ENCODE results near the gene SIK3.
"Not testable (repeated sequence)": the region's sequence is repeated elsewhere in the genome, so short reads cannot be mapped to it uniquely, and the experiment has no call there.

The SIK3 gene

DNA sequence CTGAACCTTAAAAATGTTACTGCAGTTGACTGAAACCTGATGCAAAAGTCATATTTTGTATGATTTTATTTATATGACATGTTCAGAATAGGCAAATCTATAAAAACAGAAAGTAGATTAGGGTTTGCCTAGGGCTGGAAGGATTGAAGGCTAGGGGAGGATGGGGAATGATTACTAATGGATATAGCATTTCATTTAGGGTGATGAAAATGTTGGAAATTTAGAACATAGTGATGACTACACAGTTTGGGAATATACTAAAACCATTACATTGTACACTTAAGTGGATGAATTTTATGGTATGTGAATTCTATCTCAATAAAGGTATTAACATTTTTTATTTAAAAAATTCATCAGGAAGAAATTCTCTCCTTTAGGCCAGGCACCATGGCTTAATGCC is 22.9 kb upstream of the SIK3 start:
- TF ChIP-seq CTCF (IDR thresholded peaks at IDR 0.05; ENCODE audit: low read depth, low read length, missing control alignments) = no peak
- DNase-seq (ENCODE audit: extremely low read depth, low read depth) = no peak
- H3K4me3 ChIP-seq (replicated peaks; ENCODE audit: low read depth, low read length) = no peak overlapping the region

- TF ChIP-seq CTCF (IDR thresholded peaks at IDR 0.05; ENCODE audit: low read depth, low read length, missing control alignments) = no peak
- DNase-seq (ENCODE audit: extremely low read depth, low read depth) = no peak
- H3K4me3 ChIP-seq (replicated peaks; ENCODE audit: low read depth, low read length) = no peak overlapping the region
Measured at GRCh38 chr11:117117681-117118080, 19.5 kb upstream of the SIK3 start.

GRCh38 chr11:117112939-117113338 is 14.7 kb upstream of the SIK3 start:
- not testable (repeated sequence) for DNase-seq (ENCODE audit: extremely low read depth, low read depth); H3K4me3 ChIP-seq (replicated peaks; ENCODE audit: low read depth, low read length)

- DNase-seq (ENCODE audit: extremely low read depth, low read depth) = not testable (repeated sequence)
Measured at GRCh38 chr11:117112497-117112896, 14.3 kb upstream of the SIK3 start.

DNA sequence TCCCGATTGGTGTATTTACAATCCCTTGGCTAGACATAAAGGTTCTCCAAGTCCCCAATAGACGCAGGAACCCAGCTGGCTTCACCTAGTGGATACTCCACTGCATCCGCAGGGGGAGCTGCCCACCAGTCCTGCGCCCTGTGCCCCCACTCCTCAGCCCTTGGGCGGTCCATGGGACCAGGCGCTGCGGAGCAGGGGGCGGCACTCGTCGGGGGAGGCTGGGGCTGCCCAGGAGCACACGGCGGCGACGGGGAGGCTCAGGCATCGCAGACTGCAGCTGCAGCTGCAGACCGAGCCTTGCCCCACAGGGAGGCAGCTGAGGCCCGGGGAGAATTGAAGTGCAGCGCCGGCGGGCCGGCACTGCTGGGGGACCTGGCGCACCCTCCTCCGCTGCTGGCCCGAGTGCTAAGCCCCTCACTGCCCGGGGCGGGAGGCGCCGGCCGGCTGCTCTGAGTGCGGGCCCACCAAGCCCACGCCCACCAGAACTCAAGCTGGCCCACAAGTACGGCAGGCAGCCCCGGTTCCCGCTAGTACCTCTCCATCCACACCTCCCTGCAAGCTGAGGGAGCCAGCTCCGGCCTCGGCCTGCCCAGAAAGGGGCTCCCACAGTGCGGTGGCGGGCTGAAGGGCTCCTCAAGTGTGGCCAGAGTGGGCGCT is 12.2 kb upstream of the SIK3 start:
- TF ChIP-seq CTCF (IDR thresholded peaks at IDR 0.05; ENCODE audit: low read depth, low read length, missing control alignments) = no peak
- DNase-seq (ENCODE audit: extremely low read depth, low read depth) = no peak
- H3K4me3 ChIP-seq (replicated peaks; ENCODE audit: low read depth, low read length) = no peak overlapping the region

More at GRCh38 chr11:117112497-117112896, 14.3 kb upstream of the SIK3 start:
- not testable (repeated sequence) for H3K4me3 ChIP-seq (replicated peaks; ENCODE audit: low read depth, low read length)

GRCh38 chr11:117107701-117108590 is 9.7 kb upstream of the SIK3 start:
- no peak overlapping the region for H3K4me3 ChIP-seq (replicated peaks; ENCODE audit: low read depth, low read length)
- DNase-seq (ENCODE audit: extremely low read depth, low read depth) = no peak
- TF ChIP-seq CTCF (IDR thresholded peaks at IDR 0.05; ENCODE audit: low read depth, low read length, missing control alignments) = no peak

DNA sequence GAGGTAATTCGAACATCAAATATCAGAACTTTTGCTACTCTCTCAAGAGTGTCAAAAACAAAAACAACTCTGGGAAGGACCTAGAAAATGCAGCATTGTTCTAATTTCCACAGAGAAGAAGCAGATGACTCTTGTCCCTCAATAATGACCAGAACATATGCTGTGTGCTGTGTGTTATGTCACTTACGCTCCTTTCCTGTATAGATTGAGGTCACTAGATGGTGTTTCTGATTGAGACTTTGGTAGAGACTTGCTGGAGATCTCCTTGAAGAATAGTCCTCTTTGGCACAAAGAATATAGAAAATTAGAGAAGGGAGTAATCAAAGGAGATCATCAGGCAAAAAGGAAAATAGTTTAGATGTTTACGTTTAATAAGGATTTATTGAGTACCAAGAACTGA is 2.3 kb upstream of the SIK3 start:
- DNase-seq (ENCODE audit: extremely low read depth, low read depth) = no peak
- H3K4me3 ChIP-seq (replicated peaks; ENCODE audit: low read depth, low read length) = no peak overlapping the region
- no peak for TF ChIP-seq CTCF (IDR thresholded peaks at IDR 0.05; ENCODE audit: low read depth, low read length, missing control alignments)

Measured in HFF-Myc (cell line).